NCI-H446 (cell line): ENCODE results near the gene GBP7.
"Not testable (repeated sequence)": the region's sequence is repeated elsewhere in the genome, so short reads cannot be mapped to it uniquely, and the experiment has no call there.

Source experiments
- DNase-seq, 2 experiments: peaks; one replicate each; lab custom pipeline; 2025; lab: John Stamatoyannopoulos, UW

Gene GBP7, protein sequence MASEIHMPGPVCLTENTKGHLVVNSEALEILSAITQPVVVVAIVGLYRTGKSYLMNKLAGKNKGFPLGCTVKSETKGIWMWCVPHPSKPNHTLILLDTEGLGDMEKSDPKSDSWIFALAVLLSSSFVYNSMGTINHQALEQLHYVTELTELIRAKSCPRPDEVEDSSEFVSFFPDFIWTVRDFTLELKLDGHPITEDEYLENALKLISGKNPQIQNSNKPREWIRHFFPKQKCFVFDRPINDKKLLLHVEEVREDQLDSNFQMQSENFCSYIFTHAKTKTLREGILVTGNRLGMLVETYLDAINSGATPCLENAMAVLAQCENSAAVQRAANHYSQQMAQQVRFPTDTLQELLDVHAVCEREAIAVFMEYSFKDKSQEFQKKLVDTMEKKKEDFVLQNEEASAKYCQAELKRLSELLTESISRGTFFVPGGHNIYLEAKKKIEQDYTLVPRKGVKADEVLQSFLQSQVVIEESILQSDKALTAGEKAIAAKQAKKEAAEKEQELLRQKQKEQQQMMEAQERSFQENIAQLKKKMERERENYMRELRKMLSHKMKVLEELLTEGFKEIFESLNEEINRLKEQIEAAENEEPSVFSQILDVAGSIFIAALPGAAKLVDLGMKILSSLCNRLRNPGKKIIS

DNA sequence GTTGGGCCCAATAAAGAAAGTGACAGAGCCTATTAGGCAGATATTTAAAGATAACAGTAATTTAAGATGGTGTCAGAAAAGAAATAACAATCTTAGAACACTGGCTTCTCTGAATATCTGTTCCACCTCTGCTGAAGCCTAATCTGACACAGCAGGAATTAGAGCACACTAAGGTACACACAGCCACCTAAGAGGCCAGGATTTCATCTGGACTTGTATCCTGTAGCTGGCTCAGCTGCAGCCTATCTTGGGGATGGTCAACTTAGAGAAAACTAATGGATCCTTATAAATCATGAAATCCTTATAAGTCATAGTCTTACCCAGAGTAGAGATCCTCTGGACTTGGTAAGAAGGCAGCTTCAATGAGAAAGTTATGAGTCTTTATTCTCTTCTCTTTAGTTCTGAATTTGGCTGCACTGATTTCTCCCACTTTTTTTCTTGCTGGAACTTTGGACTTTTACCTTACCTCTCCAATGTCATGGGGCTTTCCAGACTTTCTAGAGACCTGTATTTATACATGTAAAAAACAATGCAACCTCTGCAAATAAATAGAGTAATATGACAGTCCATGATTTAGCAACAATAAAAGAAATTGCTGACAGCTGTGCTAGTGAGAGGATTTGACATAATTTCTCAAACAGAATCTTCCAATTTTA, at the start of gene GBP7:
TSS of gene GBP7 (minus strand) at position 403 of the 656 bp plus-strand sequence. CDS start 4,068 bp downstream, outside the sequence.
- no peak for DNase-seq

DNA sequence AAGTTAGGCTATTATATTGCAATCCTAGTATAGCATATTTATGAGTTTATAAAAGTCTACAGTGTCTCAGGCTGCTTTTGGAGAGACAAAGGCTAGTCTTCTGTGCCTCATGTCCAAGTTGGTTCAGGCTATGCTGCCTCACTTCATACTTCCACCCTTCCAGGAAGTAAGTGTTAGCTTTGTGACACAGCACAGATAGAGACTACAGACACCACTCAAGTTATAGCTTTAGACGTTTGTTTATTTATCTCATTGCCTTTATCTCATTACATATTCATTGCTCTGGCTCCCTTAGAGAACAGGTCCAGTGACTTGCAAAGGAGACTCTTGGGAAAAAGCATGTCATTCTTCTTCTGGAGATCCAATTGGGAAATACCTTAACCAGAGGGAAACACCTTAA, 45.5 kb upstream of the GBP7 start:
- no peak for DNase-seq

DNA sequence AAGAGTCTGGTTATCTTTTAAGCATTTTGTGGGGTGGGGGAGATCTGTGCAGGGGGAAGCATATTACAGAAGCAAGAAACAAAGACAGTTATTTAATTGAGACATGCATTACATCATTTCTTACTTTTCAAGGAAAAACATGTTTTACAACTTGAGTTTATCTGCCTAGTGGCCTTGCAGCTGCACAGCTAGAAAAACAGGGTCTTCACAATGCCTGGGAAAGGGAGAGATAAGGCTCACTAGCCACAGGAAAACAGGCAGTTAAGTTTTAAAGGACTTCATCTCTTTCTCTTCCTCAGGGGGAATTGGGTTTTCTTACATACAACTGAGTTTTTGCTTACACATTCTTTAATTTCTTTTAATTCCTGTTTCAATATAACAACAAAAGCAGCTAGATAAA, 44.0 kb upstream of the GBP7 start:
- not testable (repeated sequence) for DNase-seq

DNA sequence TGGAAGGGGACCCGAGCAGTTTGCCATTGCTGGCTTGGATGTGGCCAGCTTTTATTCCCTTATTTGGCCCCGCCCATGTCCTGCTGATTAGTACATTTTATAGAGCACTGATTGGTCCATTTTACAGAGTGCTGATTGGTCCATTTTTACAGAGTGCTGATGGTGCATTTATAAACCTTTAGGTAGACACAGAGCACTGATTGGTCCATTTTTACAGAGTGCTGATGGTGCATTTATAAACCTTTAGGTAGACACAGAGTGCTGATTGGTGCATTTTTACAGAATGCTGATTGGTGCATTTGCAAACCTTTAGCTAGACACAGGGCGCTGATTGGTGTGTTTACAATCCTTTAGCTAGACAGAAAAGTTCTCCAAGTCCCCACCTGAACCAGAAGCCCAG, 43.1 kb upstream of the GBP7 start:
- not testable (repeated sequence) for DNase-seq

DNA sequence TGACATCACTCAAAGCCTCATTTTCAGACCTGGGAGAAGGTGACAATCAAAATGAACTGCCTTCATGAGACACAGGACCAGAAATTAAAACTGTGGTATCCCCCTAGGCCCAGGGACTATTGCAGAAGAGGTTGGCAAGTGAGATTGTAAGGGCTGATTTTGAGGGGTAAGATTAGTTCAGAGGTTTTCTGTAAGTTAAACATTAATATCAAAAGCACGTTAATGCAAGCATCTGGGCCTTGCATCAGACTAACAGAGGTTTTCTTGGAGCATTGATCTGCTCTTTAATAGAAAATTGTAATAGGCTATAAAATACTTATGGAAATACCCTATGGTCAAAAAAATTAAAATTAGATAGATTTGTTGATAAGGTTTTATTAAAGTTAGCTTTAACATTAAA, 37.5 kb upstream of the GBP7 start:
- DNase-seq = no peak

DNA sequence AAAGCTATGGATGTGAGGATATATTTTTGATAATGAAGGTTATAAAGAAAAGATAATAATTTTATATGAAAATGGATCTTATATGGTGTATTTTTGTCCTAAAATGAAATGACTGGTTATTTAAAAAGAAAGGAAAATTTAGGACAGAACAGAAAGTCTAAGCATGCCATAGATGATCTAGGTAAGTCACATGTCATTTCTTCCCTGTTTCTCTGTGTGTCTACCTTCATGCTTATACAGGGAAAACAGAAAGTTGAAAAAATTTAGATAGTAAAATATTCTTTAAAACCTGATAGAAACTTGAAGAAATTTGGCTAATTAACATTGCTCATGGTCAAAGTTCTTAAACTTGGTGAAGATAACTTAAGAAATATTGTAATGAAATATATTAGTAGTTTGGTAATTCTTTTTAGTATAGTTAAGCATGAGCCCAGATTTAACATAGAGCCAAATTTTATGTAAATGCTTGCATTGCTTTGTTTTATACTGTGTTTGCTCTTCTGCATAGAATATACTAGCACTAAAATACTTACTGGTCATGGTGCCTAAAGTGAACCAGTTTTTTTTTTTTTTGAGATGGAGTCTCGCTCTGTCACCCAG, 35.3 kb upstream of the GBP7 start:
- no peak for DNase-seq

DNA sequence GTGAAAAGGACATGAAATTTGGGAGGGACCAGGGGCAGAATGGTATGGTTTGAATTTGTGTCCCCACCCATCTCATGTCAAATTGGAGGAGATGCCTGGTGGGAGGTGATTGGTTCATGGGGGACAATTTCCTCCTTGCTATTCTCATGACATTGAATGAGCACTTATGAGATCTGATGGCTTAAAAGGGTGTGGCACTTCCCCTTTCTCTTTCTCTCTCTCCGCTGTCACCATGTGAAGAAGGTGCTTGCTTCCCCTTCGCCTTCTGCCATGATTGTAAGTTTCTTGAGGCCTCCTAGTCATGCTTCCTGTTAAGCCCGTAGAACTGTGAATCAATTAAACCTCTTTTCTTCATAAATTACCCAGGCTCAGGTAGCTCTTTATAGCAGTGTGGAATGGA, 30.6 kb upstream of the GBP7 start:
- no peak for DNase-seq

DNA sequence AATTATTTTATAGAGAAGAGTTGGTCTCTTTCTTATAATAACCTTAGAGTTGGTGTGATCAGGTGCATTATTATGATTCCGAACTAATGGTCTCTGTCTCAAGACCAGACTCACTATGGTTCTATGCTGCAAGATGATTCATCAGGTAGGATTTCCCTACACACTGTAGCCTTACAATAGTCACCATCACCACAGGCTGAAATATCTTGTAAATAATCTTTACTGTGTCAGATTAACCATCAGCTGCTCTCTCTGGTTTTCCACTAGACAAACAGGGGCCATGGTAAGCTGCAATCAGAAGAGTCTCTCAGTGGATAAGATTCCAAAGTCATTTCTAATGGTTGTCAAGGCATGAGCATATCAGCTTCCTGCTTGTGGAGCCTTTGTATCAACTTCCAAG, 27.4 kb upstream of the GBP7 start:
- no peak for DNase-seq

DNA sequence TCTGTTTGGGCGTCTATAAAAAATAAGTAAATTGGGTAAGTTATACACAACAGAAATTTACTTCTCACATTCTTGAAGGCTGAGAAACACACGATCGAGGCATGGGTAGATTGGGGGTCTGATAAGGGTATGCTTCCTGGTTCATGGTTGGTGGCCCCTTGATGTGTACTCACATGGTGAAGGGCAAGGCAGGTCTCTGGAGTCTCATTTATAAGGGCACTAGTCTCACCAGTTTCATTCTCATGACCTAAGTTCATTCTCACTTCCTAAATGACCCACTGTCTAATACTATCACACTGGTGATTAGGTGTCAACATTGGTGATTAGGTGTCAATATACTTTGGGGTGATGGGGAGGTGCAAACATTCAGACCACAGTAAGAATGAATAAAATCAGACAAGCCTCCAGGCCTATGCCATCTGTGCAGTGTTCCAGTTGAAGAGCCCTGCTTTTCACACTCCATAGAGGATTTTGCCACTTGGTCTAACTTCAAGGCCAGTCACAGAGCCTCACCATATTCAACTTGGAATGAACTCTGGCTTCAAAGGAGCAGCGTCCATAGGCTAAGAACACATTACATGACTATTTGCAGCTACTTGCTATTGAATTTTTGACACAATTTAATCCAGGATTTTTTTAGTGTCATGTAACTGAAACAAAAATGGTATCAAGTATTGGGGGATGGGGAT, 25.4 kb upstream of the GBP7 start:
- no peak for DNase-seq

DNA sequence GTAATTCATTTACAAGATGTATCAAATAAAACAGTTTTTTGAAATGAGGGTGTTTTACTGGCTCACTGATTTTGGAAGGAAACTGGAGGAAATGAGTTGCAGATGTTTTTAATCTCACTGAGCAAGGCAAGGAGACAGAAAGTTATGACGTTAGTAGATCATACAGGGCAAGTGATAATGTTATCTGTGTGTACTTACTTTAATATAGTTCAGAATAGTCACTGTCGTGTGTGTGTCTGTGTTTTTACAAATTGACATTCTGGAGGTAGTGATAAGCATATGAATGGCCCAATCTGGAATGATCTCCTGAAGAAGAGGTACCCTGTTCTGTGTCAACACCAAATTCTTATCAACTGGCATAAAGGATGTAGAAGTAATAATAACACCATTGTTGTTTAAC, 24.9 kb upstream of the GBP7 start:
- no peak for DNase-seq

DNA sequence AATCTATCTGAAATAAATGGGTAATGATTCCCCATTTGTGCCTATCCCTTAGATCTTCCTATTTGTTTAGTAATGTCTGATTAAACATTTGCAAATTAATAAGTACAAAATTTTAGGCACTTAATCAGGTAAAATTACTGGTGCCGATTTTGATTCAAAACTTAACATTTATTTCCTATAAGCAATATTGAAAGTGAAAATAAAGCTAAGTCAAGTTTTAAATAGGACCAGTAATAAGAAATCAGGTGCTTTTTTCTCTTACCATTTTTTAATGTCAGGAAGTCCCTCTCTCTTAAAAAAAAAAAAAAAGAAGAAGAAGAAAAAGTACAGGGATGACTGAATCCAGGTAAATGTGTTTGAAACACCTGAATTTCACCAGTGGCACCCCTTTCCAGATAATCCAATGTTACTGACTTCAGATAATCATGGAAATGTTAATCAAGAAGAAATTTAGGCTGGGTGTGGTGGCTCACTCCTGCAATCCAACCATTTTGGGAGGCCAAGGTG, 23.8 kb upstream of the GBP7 start:
- no peak for DNase-seq

DNA sequence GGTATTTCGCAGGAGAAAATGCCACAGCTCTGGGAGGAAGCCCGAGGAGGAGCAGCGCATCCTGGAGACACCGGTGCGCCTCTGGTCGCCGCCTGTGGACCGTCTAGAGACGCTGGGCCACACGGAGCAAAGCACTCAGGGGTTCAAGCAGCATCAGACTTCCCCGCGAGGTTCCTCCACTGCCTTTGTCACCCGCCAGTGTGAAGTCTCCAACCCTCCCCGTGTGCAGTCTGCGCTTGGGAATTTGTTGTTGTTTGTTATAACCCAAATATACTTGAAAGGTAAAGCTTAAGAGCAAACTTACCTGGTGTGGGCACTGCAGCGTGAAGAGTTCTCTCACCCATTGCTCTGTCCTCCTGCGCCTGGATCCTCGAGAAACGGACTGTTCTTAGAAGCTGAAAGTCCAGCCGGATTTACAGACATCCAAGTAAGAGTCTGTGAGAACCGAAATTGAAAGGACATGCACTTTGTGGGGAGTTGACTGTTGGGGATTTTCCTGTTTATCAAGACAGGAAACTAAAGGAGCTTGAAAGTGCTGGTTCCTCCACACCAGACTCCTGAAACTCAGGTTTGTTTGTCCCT, 22.8 kb upstream of the GBP7 start, which contains the start of gene GBP4:
TSS of gene GBP4 (minus strand) at position 452 of the 582 bp plus-strand sequence. CDS start at position 344, 108 bp downstream.
- no peak for DNase-seq

DNA sequence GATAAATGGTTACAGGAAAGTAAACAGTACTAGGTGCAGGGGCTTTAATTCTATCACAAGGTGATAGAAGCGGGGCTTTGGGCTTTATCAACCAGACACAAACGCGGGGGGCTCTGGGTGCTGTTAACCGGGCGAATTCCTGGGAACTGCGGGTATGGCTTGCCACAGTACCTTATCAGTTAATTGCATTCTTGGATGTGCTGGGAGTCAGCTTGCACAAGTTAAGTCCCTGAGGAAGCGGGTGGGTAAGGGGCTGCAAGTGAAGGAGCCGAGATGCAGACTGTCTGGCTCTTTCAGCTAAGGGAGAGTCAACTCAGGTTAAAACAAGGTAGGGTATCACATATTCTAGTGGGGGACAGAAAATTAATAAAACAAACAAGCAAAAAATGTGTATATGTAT, 22.3 kb upstream of the GBP7 start:
- DNase-seq = no peak

DNA sequence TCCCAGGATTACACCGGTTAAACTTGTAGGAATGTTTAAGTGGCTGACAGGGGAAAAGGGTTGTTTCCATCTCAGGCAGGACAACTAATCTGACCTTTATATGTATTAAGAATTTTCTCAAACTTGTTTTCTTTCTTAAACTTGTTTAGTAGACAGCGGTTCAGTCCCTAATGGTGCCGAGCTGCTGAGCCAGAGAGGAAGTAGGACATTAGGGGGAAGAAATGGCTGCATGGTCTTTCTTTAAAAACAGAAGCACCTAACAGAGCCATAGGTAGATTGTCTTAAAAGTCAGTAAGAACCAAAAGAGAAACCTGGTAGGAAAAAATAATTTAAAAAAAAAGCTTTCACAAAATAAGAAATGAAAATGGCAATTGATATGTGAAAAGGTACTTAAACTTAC, 19.7 kb upstream of the GBP7 start:
- DNase-seq = no peak

DNA sequence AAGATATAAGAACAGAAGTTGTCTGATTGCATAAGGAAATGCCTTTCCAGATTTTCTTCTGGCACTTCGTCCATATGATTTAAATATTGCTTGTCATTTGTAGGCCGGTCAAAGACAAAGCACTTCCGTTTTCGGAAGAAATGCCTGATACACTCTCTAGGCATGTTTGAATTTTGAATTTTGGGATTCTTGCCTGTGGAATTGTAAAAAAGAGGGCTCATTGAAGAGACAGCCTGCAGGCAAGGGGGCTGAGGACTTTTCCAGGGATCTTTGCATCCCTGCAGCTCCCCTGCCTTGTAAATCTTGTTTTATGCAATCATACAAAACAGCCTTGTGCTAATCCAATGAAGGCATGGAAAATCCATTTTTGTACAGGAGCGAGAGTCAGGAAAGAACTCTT, 15.5 kb upstream of the GBP7 start:
- no peak for DNase-seq

DNA sequence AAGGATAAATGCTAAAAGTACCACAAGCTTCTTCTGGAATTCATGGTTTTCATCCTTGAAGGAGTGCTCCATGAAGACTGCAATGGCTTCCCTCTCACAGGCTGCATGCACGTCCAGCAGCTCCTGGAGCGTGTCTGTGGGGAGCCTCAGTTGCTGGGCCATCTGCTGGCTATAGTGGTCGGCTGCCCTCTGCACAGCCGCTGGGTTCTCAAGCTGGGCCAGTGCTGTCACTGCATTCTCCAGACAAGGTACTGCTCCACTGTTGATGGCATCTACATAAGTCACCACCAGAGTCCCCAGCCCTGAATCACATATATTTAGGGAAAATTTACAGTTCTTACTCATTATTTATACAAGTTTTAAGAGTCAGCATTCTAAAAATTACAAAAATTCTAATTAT, 14.2 kb upstream of the GBP7 start:
- no peak for DNase-seq

DNA sequence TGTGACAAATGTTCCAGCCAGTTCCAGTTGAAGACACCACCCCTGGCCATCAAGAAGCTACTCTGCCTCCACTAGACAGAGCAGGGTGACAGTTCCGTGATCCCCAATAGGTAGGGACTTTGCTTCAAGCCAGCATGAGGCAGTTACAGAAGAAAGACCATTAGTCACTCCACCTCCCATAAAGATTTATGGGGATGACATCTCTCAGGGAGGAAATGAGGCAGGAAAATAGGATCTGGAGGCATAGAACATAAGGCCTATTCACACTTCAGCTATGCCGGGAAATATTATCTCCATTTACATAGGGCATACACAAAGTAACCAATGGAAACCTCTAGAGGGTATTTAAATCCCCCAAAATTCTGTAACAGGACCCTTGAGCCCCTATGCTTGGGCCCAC, 3.5 kb upstream of the GBP7 start:
- DNase-seq = no peak

DNA sequence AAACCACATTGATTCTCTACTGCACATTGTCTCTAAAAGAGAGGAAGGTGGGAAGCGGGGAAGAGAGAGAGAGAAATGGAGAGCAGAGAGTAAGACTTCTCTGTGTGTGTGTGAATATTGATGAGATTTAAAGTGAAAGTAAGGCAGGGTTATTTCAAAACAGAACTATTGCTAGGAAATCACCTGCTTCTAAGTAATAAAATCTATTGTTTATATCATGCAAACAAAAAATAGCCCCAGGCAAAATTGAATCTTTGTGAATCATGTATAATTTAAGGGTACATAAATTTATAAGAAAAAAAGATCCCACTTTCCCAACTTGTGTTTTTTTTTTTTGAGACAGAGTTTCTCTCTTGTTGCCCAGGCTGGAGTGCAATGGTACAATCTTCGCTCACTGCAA, 1.2 kb upstream of the GBP7 start:
- no peak for DNase-seq

DNA sequence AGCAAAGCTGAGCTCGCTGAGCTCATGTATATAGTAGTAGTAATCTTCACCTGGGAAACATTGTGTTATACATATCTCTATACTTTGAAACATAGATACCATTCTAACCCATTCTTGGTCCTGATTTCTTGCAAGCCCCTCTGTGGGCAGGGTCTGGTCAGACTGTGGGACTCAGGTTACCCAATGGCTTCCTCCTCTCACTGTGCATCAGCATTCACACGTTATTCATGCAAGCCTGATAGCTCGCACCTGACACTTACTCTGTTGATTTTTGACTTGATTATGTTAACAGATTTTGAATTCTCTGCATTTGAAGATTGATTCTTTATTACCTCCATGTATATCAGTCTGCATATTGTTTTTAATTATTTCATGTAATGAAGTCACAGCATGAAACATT, 1.3 kb downstream of the GBP7 start:
- DNase-seq = no peak

DNA sequence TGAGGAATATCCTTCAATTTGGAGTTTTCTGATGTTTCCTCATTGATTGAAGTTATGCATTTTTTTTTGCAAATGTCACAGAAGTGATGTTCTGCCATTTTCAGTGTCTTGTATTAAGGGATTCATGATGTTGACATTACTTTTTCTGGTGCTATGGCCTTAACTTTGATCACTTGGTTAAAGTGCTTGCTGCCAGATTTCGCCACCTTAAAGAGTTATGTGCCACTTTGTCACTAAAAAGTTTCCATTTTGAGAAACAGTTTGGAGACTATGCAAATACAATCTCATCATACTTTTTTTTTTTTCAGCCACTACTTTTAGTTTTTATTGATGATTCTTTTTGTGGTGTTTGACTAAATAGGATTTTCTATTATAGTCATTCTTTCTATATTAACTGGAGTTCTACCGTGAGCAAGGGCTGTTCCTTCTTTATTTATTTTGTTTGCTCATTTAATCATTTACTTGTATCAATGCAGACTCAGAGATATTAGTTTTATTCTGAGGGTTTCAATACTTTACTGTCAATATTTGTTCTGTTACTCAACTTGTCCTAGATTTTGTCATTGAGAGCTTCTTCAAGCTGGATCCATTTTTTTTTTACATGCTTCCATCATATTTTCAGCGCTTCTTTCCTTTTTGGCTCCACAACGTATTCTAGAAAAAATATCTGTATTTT, 3.2 kb downstream of the GBP7 start:
- DNase-seq = no peak

DNA sequence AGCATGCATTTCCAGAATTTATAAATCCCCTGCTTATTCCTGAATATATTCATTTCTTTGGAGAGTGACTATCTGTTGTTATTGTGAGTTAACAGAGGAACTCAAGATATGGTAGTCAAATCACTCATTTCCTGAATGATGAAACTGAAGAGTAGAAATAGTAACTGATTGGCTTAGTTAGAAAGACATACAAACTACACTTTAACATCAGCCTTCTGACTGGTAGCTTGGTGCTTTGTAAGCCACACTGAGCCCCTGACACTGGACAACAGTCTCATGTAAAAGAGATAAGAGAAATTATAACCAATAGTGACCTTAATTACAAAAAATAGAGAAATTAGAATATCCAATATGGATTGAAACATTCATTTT, 4.8 kb downstream of the GBP7 start:
- no peak for DNase-seq
